HL-60 (cell line): Measurements from ENCODE around the gene ARRB2.

Source experiments
- DNase-seq, 2 experiments: peaks; one replicate each; pipeline ENCODE4 v3.0.0-alpha.2; 2010 to 2020; ENCODE audit warnings: low read depth in 1 of 2, low spot score in 1 of 2
- H3K27ac ChIP-seq: fragments of 250-450 bp; sonication (Bioruptor Pico); replicated peaks from 2 replicates; pipeline ENCODE4 v1.5.1; 2020; ENCODE audit warnings: mild to moderate bottlenecking, moderate library complexity
- H3K27me3 ChIP-seq: fragments of 250-450 bp; sonication (Bioruptor Pico); 2 replicates; pipeline ENCODE4 v1.5.1; 2021; ENCODE audit warnings: mild to moderate bottlenecking, moderate library complexity; ENCODE audit not compliant: insufficient read depth, poor library complexity, severe bottlenecking
- H3K4me3 ChIP-seq: replicated peaks from 2 replicates; pipeline ENCODE4 v1.5.1; 2011; ENCODE audit warnings: mild to moderate bottlenecking, control low read depth, low read length; ENCODE audit not compliant: insufficient read depth
- GABPA ChIP-seq: IDR thresholded peaks from 2 replicates; pipeline ENCODE4 v1.6.1; 2012; ENCODE audit warnings: low read depth
- POLR2AphosphoS5 ChIP-seq: IDR thresholded peaks from 2 replicates; pipeline ENCODE4 v1.6.1; 2012; ENCODE audit warnings: low read depth
- SPI1 ChIP-seq: IDR thresholded peaks from 2 replicates; pipeline ENCODE4 v1.6.1; 2012; ENCODE audit warnings: low read depth, mild to moderate bottlenecking, borderline replicate concordance
- TF ChIP-seq, protein P1 (sequence below): IDR thresholded peaks from 2 replicates; pipeline ENCODE4 v1.6.1; 2012; ENCODE audit warnings: low read depth; ENCODE audit not compliant: insufficient replicate concordance
- TF ChIP-seq, protein P2 (sequence below): IDR thresholded peaks from one replicate; pipeline ENCODE4 v1.5.1; 2011; ENCODE audit warnings: low read length, control low read depth, inconsistent platforms; ENCODE audit not compliant: insufficient read depth

The ARRB2 gene

DNA sequence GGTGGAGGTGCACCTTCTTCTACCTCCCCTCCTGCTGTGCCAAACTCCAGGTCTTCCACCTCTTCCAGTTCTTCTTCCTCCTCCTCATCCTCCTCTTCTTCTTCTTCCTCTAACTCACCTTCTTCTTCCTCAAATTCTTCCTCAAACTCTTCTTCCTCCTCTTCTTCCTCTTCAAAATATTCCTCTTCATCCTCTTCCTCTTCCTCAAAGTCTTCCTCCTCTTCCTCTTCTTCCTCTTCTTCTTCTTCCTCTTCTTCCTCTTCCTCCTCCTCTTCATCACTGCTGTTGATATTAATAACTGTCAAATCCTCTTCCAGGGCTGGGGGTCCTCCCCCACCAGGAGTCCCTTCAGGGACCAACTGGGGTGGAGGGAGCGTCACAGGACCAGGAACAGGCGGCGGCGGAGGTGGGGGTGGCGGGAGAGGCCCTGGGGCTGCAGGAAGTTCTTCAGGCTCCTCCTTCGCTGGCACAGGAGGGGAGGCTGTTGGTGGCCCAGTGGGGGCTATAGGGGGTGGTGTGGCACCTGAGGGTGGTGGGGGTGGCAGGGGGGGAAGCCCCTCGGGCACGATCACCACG is 38.3 kb upstream of the ARRB2 start:
- H3K27ac ChIP-seq: no peak overlapping the region
- TF ChIP-seq, protein P1, sequence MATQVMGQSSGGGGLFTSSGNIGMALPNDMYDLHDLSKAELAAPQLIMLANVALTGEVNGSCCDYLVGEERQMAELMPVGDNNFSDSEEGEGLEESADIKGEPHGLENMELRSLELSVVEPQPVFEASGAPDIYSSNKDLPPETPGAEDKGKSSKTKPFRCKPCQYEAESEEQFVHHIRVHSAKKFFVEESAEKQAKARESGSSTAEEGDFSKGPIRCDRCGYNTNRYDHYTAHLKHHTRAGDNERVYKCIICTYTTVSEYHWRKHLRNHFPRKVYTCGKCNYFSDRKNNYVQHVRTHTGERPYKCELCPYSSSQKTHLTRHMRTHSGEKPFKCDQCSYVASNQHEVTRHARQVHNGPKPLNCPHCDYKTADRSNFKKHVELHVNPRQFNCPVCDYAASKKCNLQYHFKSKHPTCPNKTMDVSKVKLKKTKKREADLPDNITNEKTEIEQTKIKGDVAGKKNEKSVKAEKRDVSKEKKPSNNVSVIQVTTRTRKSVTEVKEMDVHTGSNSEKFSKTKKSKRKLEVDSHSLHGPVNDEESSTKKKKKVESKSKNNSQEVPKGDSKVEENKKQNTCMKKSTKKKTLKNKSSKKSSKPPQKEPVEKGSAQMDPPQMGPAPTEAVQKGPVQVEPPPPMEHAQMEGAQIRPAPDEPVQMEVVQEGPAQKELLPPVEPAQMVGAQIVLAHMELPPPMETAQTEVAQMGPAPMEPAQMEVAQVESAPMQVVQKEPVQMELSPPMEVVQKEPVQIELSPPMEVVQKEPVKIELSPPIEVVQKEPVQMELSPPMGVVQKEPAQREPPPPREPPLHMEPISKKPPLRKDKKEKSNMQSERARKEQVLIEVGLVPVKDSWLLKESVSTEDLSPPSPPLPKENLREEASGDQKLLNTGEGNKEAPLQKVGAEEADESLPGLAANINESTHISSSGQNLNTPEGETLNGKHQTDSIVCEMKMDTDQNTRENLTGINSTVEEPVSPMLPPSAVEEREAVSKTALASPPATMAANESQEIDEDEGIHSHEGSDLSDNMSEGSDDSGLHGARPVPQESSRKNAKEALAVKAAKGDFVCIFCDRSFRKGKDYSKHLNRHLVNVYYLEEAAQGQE: no peak
- TF ChIP-seq, protein P2, sequence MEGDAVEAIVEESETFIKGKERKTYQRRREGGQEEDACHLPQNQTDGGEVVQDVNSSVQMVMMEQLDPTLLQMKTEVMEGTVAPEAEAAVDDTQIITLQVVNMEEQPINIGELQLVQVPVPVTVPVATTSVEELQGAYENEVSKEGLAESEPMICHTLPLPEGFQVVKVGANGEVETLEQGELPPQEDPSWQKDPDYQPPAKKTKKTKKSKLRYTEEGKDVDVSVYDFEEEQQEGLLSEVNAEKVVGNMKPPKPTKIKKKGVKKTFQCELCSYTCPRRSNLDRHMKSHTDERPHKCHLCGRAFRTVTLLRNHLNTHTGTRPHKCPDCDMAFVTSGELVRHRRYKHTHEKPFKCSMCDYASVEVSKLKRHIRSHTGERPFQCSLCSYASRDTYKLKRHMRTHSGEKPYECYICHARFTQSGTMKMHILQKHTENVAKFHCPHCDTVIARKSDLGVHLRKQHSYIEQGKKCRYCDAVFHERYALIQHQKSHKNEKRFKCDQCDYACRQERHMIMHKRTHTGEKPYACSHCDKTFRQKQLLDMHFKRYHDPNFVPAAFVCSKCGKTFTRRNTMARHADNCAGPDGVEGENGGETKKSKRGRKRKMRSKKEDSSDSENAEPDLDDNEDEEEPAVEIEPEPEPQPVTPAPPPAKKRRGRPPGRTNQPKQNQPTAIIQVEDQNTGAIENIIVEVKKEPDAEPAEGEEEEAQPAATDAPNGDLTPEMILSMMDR: no peak
- TF ChIP-seq SPI1 (no peak), POLR2AphosphoS5 (no peak), GABPA (no peak)
- H3K4me3 ChIP-seq: no peak overlapping the region
- H3K27me3 ChIP-seq: no peaks in the 10 kb centered on the region
- no peak for DNase-seq

DNA sequence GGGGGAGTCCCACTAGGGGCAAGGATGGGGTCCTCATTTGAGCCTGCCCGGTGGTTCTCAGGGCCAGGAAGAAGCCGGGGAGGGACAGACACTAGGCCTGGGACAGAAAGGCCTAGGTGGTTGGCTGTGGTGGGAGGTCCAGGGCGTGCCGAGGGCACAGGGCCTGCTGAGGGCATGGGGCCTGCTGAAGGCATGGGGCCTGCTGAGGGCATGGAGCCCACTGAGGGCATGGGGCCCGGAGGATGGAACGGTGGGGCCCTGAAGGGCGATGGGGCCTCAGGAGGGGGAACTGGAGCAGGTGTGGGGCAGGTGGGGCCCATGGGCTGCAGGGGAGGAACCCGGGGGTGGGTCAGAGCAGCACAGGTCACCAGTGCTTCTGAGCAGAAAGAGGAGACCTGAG is 37.7 kb upstream of the ARRB2 start:
- TF ChIP-seq POLR2AphosphoS5: no peak
- TF ChIP-seq, protein P2: no peak
- TF ChIP-seq, protein P1: no peak
- TF ChIP-seq GABPA: no peak
- TF ChIP-seq SPI1: no peak
- H3K27me3 ChIP-seq: no peaks in the 10 kb centered on the region
- H3K4me3 ChIP-seq: no peak overlapping the region
- H3K27ac ChIP-seq: no peak overlapping the region
- no peak for DNase-seq

DNA sequence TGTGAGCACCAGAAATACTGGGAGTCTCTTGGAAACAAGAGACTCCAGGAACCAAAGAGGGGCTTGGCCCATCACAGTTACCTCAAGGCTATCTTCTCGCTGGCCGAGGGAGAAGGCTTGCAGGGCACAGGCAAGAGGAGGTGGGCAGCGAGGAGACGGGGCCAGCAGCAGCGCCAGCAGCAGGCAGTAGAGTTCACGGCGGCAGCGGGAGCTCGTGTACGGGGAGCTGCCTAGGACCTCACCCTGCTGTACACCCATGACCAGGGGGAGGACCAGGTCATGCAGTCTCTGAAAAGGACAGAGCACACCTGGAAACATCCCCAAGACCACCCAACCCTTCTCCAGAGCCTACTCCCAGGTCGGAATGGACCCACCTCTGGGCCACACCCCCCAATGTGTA is 37.3 kb upstream of the ARRB2 start:
- H3K27ac ChIP-seq: no peak overlapping the region
- H3K4me3 ChIP-seq: no peak overlapping the region
- DNase-seq: no peak
- TF ChIP-seq GABPA (no peak), POLR2AphosphoS5 (no peak), SPI1 (no peak)
- TF ChIP-seq, protein P1: no peak
- TF ChIP-seq, protein P2: no peak
- no peaks in the 10 kb centered on the region for H3K27me3 ChIP-seq
